ENCODE measurements around the gene ACOXL.

ACOXL gene

DNA sequence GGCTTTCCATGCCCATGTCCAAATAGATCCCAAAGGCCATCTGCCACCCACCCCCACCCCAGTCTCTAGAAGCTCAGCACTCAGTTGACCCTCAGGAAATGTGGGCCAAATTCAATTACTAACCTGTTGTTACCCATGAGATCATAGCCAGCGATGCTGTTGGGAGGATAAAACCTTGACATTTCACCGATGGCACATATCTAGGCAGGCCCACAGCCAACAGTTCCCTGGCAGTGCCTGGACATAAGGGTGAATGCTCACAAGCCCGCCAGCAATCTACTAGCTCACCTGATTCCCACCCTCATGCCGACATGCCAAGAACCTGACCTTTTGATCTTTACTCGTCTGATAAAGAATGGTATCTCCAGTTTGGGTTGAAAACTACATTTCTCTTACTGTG lies 11.8 kb upstream of the ACOXL start:
- DNase-seq: no peak

DNA sequence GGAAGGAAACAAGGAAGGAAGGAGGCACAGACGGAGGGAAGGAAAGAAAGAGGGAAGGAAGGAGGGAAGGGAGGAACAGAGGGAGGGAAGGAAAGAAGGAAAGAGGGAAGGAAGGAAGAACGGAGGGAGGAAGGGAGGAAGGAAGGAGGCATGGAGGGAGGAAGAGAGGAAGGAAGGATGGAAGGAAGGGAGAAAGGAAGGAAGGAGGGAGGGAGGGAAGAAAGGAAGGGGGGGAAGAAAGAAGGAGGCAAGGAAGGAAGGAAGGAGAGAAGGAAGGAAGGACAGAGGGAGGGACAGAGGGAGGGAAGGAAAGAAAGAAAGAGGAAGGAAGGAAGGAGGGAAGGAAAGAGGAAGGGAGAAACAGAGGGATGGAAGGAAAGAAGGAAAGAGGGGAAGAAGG lies 7.6 kb upstream of the ACOXL start:
- no peak for DNase-seq

DNA sequence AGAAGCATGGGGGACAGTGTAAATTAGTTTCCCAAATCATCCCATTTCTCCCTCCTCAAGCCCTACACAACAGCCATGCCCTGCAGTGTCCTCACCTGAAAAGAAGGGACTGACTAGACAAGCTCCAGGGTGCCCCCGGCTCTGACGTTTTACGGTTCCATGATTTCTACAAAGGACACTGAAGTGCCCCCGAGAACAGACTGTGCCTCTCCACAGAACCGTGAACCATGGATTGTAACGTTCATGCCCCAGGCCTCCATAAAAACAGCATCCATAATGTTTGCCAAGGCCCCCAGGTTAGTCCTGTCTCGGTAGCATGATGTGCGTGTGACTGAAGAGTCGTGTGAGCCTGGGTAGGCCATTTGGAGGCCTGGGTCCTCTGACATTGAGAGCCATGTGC lies 7.0 kb upstream of the ACOXL start:
- DNase-seq: no peak

DNA sequence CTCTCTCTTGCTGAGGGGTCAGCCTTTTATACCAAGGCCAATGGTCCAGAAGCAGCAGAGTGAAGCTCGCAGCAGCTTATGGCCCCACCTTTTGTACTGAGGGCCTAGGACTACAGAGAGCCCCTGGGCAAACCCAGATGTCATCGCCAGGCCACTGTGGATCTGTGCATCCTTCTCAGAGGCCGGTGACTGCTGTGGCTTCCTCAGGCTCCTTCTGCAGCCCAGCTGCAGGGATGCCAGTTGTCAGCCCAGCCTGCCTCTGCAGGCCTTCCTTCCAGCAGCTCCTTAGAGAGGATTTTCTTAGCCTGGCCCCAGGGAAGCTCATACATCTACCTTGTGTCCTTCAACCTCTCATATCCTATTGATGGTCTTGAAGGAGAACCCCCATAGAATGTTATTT lies 6.5 kb upstream of the ACOXL start:
- no peak for DNase-seq

DNA sequence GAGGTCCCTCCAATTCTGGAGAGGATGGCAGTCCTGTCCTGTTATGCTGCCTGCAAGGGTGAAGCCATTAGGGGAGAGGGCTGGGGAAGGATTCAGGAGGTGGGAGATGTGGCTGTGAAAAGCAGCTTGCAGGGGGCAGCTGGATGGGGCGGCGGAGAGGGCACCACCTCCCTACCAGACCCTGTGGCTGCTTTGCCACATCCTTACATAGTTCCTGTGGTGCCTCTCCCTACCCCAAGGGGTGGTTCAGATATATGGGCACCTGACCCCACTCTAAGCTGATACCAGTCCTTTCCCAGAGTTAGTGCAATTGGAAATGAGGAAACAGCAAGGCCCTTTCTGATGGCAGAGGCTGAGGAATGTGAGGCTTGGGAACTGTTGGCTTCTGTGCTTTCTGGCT lies 6.1 kb upstream of the ACOXL start:
- DNase-seq: no peak

DNA sequence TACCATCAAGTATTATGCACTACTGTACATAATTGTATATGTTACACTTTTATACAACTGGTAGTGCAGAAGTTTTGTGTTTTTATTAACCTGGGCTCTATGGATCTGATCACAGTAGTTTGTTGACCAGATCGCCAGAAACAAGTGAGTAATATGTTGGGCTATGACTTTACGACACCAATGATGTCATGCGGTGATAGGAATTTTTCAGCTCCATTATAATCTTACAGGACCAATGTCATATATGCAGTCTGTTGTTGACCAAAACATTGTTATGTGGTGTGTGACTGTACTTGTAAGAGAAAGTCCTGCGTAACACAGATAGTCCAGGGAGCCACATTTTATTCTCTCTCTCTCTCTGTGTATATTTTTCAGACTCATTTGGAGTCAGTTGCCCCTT lies 4.5 kb upstream of the ACOXL start:
- DNase-seq: no peak

DNA sequence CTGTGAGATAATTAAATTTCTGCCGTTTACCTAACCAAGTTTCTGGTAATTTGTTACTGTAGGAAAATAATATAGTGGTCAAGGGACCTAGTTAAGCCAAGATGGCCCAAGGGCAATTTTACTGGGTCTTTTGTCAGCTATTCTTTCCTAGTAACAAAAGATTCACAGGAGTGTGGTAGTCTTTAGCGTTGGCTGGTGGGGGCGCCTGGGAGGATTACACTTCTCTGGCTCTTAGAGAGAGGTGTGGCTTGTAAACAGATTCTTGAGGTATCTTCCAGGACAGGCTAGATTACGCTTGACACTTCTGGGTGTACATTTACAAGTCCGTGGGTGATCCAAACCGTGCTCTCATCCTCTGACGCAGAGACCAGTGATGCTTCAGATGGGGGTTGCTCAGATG lies 3.3 kb upstream of the ACOXL start:
- DNase-seq: no peak

DNA sequence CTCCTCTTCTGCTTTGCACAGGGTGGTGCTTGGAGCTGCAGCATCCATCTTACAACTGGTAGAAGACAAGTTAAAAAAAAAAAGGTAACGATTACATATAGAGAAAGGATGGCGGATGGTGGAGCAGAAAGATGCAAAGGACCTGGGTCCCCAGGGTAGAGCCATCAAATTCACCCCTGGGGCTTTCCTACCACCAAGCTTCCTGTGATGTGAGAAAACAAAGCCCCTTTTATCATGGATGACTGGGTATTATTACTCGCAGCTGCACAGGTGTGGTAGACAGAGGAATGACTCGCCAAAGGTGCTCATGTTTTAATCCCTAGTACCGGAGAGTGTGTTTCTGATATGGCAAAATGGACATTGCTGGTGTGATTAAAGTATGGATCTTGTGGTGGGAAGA lies 1.3 kb upstream of the ACOXL start:
- DNase-seq: no peak

DNA sequence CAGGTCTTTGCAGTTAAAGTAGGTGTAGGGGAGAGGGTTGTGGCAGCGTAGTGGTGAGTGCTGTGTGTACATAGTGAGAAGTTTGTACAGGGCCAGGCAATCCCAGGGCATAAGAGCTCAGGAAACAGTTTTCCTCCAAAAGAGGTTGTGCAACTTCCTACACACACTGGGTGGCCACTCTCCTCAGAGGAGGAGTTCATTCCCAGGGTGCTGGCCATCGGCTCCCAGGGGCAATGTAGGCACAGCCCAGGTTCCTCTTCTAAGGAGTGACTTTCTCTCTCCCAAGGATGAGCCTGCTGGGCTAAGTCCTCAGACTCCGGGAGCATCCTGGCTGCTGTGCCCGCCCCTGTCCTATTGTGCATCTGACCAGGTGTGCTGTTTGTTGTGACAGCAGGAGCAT lies 3.0 kb downstream of the ACOXL start:
- no peak for DNase-seq

DNA sequence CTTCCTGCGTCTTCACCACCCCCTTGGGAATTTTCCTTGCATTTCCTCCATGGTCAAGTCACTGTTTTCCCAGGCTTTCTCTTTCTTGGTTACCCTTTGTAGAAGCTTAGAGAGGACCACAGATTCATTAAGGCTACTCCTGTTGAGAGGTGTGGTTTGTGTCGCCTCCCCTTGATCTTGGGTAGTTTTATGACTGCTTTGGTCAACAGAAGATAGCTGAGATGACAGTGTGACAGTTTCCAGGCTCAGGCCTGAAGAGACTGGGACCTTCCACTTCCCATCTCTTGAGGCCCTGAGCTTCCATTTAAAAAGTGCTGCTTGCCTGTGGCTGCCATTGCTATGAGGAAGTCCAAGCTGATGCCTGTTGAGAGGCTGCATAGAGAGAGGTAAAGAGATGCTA lies 5.4 kb downstream of the ACOXL start:
- DNase-seq: no peak

DNA sequence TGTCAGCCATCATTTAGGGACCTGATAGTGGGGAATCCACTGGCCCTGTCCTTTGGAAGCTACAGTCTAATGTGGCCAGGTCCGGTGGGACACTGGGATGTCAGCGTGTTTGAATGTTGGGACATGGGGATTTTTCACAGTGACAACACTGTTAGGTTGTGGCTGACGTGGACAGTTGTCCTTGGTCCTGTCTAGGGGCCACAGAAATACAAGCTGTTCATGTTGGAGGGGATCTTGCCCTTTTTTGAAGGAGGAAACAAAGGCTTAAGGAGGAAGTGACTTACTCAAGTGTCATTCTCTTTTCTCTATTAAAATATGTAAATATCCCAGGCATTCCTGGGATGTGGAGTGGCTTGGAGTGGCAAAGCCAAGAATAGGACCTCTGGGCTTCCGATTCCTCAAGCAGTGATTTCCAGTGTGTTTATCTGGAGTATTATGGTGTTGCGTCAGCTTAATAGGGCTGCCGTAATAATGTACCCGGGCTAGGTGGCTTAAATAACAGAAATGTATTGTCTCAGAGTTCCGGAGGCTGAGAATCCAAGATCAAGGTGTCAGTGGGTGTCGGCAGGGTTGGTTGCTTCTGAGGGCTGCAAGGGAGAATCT lies 8.5 kb downstream of the ACOXL start:
- no peak for DNase-seq

DNA sequence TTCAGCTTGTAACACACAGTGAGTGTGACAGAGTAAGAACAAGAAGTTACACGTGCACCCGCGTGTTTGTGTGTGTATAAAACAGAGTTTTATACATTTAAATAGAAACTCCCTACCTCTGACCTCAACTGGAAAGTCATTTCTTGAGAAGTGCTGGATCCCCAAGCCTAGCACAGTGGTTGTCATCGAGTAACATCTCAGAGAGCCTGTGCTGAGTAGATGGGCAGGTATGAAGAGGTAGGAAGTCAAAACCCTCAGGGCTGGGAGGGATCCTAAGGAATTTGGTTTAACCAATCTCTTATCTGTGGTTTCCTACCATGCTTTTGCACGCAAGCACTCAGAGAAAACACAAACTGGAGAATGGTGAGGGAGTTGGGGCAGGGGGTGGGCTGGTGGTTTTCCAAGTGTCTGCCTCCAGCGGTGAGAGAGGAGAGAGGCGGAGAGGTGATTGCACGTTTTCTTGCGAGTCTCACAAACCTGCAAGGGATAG lies 9.2 kb downstream of the ACOXL start:
- peak; percentile 15 for DNase-seq

DNA sequence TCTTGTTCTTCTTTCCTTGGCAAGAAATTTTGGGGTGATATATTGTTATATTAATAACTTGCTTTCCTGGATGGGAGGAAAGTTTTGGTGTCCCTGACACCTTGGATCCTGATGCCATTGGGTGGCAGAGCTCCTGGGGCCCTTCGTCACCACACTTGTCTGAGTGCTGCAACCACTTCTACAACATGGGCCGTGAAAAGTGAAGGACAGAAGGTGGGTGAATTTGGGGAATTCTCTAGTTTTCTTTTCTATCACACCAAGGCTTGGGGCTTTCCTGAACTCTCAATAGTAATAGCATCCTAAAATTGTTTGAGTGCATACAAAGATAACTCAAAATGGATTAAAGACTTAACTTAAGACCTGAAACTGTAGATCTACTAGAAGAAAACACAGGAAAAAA lies 10.0 kb downstream of the ACOXL start:
- DNase-seq: no peak

DNA sequence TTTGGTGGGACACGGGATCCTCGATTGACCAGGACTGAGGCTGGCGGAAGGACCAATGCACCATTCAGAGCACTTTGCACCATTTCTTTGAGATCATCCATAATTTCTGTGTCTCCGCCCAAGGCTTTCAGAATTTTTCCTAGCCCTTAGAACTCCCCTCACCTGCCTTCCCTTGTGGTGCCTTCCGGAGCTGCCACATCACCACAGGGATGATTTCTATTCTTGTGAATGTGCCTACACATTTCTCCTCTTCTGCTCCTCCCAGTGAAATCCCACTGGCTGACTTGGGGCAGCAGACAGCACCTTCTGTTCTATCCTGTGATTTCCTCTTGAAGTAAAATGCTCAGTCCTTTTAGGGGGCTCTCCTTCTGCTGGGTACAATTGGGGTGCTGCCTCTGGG lies 11.2 kb downstream of the ACOXL start:
- DNase-seq: no peak

DNA sequence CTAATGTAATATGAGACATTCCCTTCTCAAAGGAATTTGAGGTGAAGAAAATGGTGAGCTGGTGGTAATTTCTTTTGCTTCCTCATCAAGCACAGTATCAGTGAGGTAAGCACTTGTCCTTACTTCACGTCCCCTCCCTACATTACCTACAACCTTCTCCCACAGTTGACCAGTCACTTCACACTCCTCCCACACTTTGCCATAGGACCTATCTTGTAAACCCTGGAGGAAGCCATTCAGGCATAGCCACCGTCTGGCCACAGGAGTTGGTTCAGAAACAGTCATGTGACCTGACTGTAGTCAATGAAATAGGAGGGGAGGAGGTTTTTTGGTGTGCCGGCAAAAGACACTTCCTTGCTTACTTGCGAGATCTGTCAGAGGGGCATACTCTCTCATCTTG lies 12.1 kb downstream of the ACOXL start:
- DNase-seq: no peak

DNA sequence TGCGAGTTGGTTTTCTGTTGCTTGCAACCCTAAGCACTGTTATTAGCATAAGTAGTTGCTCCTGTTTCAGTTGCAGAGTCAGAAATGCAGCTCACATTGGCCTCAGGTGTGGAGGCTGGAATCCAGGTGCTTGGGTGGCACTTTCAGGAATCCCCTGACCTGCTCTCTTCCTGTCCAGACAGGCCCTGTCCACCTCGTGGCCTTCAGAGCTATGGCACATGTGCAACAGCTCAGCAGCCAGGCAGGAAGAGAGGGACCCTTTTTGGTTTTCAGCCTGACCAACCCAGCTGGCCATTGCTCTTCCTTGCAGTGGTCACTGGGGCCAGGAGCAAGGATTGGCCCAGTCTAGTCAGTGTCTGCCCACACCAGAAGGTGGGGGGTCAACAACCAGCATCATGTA lies 12.7 kb downstream of the ACOXL start:
- no peak for DNase-seq

DNA sequence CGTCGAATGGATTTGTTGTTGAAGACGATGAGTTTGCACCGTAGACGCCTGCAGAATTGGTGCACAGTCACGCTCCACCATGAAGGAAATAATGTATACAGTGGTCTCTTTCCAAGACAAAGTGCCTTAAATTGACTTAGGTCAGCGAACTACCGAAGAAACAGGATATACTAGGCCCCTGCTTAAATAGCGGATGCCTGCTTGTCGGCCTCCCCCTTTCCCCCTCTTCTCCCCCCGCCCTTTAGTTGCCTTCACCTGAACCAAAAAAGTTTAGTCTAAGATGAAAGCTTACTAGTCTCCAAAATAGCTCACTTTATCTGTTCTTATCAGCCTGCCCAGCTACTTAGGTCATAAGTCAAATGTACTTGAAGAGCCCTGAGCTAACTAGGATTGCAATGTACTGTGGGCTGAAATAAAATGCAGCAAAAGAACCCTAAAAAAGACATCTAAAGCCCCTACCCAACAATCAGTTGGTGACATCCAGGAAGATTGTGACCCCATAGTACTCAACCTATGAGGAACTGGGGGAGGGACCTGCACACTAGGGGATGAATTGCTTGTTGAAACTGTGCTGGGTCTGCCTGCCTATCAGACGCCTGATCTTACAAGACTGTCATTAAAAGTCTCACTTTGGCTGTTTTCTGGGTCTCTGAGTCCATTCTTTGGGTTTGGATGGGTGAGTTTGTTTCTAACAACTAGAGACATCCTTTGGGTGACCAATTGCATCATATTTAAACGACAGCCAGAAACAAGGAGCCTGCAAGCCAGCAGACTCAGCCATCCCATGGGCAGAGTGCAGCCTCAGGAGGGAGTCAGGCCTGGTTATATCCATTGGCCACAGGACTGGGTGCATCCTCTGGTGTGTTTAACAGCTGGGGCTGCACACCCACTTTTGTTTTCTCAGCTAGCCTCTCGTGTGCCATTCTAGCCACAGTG lies 14.5 kb downstream of the ACOXL start:
- no peak for DNase-seq

DNA sequence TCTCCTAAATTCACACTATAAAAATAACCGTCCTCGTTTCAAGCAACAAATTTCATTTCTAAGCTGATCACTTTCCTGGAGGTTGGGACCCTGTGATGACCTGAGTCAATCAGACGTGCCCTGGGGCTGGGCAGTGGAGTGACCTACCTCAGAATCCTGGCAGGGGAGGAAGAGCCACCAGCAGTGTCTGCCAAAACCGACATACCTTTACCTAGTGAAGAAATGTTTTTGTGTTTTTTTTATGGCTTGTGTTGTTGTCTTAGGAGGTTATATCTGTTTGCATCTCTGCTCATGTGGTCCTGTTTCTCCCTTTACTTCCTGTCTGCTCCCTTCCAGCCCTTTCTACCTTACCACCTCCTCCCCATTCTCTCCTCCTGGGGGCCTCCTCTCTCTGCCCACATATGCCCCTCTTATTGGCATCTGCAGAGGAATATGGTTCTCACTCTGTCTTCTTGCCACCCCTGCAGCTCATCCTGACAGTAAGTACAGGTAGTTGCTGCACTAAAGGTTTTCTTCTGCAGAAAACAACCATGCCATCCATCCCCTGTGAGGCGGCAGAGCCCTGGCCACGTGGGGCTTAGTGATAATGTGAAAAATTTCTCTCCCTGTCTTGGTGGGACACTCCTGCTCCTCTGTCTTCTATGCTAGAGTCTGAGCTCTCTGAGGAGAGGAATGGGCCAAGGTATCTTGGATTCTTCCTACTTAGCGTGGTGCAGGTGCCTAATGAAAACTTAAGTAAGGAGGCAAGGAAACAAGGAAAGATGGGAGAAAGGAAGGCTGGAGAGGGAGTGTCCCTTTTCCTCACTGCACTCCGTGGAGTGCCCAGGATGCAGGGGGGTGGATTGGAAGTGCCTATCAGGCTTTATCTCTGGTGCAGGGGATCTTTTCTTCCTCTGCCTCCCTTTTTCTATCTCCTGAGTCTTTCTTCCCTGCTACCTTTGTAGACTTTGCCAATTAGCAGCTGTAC lies 15.4 kb downstream of the ACOXL start:
- DNase-seq: peak; percentile 9

DNA sequence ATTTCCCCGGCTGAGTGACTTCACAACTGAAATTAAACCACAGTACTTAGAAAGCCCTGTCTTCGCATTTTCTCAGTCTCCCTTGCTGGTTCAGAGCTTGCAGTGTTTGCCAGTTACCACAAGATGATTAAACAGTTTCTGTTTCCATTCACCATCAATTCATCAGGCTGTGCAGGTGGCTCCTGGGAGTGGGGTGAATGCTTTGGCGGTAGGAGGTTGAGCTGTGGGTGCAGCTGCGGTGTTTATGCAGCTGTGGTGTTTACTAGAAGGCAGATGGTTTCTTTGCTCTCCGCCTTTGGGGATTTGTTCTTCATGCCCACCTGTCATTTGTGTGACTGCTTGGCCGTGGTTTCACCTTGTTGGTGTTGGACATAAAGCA lies 16.1 kb downstream of the ACOXL start:
- DNase-seq: peak; percentile 93

DNA sequence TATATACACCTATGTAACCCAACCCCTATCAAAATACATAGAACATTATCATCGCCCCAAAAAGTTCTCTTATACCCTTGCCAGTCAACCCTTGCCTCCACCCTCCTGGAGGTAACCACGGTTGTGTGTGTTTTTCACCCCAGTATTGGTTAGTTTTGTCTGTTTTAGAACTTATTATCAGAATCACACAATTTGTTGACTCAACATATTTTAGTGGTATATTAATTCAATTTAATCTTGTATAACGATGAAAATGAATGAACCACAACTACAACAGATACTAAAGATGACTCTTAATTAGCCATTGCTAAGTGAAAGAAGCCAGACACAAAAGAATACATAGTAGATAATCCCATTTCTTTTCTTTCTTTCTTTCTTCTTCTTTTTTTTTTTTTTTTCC lies 19.3 kb downstream of the ACOXL start:
- no peak for DNase-seq

DNA sequence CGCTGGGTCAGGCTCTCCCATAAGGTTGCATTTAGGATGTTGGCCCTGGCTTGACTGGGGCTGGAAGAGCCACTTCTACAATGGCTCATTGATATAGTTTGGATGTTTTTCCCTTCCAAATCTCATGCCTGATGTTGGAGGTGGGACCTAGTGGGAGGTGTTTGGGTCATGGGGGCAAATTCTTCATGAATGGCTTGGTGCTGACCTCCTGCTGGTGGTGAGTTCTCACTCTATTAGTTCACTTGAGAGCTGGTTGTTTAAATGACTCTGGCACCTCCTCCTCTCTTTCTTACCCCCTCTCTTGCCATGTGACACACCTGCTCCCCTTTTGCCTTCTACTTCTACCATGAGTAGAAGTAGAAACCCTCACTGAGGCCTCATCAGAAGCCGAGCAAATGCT lies 20.5 kb downstream of the ACOXL start:
- no peak for DNase-seq

DNA sequence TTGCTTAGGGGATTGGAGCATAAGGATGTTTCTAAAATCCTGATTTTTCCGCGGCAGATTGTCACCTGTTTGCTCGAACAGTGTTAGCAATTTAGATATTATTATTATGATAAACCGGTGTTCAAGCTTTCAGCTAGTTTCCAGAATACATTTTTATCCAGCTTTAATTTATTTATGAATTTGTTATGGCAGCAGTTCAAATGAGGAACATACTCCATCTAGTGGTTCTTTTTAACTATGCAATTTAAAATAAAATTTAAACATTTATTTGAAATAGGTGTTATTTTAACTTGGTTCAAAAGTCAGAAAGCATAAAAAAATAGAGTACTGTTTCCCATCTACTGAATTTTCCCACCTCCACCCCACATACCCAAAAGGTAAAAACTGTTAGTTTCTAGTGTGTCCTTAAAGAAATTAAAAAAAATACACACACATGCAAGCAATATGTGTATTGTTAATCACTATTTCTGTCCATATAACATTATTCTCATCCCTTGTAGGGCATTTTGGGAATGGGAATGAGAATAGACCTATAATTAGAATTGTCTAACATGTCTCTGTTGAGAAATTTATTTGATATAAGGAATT lies 23.2 kb downstream of the ACOXL start:
- DNase-seq: no peak

DNA sequence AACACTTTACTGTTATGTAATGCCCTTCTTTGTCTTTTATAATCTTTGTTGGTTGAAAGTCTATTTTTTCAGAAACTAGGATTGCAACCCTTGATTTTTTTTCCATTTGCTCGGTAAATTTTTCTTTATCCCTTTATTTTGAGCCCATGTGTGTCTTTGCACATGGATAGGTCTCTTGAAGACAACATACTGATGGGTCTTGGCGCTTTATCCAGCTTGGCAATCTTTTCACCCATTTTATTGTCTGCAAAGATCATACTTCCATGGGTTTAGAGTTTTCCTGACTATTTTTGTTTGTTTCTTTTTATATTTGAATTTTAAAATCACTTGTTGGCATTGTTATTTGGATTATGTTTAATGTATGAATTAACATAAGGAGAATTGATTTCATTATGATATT lies 27.0 kb downstream of the ACOXL start:
- no peak for DNase-seq

All from activated CD4-positive, alpha-beta T cell treated with anti-CD3 and anti-CD28 coated beads, Interleukin-2, amount 50 U/mL, for 16 hours (primary cell).